Suprapubic skin (tissue), 4 donors: ENCODE measurements around the gene PI4KB. TPM values are rescaled to one million over a fixed set of nuclear protein-coding genes. Genes with fewer than 3 reads are reported as not detected.

Experiments
- DNase-seq, 2 donors: peaks; one replicate each; pipeline ENCODE4 v3.0.0-alpha.2; 2019; ENCODE audit warnings: low spot score in 2 of 2
- H3K27ac ChIP-seq: fragments of 200-600 bp; sonication (generic); one replicate; pipeline ENCODE4 v1.5.1; 2019
- H3K27me3 ChIP-seq: fragments of 200-600 bp; sonication (generic); one replicate; pipeline ENCODE4 v1.5.1; 2019
- H3K36me3 ChIP-seq: fragments of 200-600 bp; sonication (generic); one replicate; pipeline ENCODE4 v1.5.1; 2019
- H3K4me1 ChIP-seq: fragments of 200-600 bp; sonication (generic); one replicate; pipeline ENCODE4 v1.5.1; 2019
- H3K4me3 ChIP-seq: fragments of 200-600 bp; sonication (generic); one replicate; pipeline ENCODE4 v1.5.1; 2019; ENCODE audit warnings: mild to moderate bottlenecking
- H3K9me3 ChIP-seq: fragments of 200-600 bp; sonication (generic); one replicate; pipeline ENCODE4 v1.5.1; 2019
- CTCF ChIP-seq, 2 donors: fragments of 200-600 bp in 1 of 2; fragments of 450-650 bp in 1 of 2; sonication (generic) in 1 of 2; IDR thresholded peaks; one replicate each; pipeline ENCODE4 v1.5.1; 2016 to 2019; ENCODE audit warnings: antibody characterized with exemption in 2 of 2, mild to moderate bottlenecking in 1 of 2, moderate library complexity in 1 of 2
- EP300 ChIP-seq: sonication (generic); formaldehyde crosslinking; IDR thresholded peaks from one replicate; pipeline ENCODE4 v1.6.1; 2017; ENCODE audit warnings: antibody characterized with exemption
- POLR2A ChIP-seq, 2 donors: fragments of 450-650 bp; IDR thresholded peaks; one replicate each; pipeline ENCODE4 v1.6.1; 2017; ENCODE audit warnings: antibody characterized with exemption in 2 of 2, mild to moderate bottlenecking in 2 of 2, moderate library complexity in 2 of 2
- POLR2AphosphoS5 ChIP-seq, 3 donors: sonication (generic); formaldehyde crosslinking; IDR thresholded peaks; one replicate each; pipeline ENCODE4 v1.6.1; 2017; ENCODE audit warnings: antibody characterized with exemption in 3 of 3
- WGBS: methylation state at CpG from one replicate; pipeline ENCODE4 v1.1.5; 2018; 5-methylcytosine and 5-hydroxymethylcytosine counted together
- total RNA-seq, 4 donors: library from RNA; depleted of rRNA; stranded (reverse); fragments of >200 nt; gene quantifications; one replicate each; pipeline ENCODE4 v1.1.0, GENCODE V29; 2016

Gene PI4KB
- total RNA-seq, 4 donors from 2014 or later: 50.0 to 102 (median 60.3) TPM

DNA sequence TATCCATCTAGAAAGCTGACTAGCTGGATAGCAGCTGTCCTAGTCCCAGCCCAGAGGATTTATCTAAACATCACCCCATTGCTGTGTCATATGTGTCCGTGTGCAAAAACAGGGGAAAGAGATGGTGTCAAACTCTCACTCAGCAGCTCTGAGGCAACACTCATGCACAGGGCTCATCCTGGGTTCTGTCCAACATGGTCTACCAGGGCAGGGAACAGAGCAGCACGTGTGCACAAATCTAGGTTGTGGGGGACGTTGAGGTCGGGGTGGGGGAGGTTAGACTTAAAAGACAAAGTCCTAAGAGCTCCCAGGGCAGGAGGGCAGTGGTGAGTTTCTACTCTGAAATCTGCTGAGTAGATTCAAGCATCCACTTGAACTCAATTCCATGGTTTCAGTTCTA is 16.2 kb downstream of the PI4KB start:
- no peak for DNase-seq
- no peak for TF ChIP-seq POLR2A (IDR thresholded peaks at IDR 0.05)
- no peak for TF ChIP-seq EP300
- TF ChIP-seq POLR2AphosphoS5 (IDR thresholded peaks at IDR 0.05): no peak
- no peak for TF ChIP-seq CTCF (IDR thresholded peaks at IDR 0.05)
- Histone ChIP-seq H3K9me3 (no peaks in the 10 kb centered on the region), H3K4me3 (no peak overlapping the region), H3K27ac (peak overlapping the region; percentile 83), H3K4me1 (peaks cover 50% of the 10 kb centered on the region), H3K27me3 (no peaks in the 10 kb centered on the region), H3K36me3 (peaks cover 65% of the 10 kb centered on the region)
- 70% methylated on average over 4 of the region's 4 CpGs for whole genome bisulfite sequencing

DNA sequence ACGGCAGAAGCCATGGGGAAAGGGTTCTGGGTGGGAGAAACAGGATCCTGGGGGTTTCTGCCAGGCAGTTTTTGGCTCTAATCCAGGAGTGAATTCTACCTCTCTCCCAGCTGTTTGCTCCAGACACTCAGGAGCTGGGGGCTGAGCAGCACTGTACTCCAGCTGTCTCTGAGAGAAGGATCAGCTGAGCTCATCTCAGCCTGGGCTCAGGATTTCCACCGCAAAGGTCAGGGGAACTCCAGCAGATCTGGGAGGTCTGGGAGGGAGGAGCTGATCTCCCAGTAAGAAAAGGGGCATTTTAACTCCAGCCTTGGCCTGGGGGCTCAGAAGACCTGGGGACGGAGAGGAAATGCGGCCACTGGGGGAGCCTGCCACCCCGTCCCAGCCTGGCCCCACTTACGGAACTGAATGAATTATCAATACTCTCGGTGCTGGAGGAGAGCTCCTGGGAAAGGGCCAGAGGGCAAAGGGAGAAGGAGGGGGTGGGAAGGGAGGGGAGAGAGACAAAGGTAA is 17.3 kb downstream of the PI4KB start:
- H3K36me3 ChIP-seq: peaks cover 65% of the 10 kb centered on the region

GRCh38 chr1:151294742-151295462 is 32.3 kb downstream of the PI4KB start:
- Histone ChIP-seq H3K4me3 (no peak overlapping the region), H3K36me3 (peaks cover 100% of the 10 kb centered on the region), H3K27me3 (no peaks in the 10 kb centered on the region), H3K9me3 (no peaks in the 10 kb centered on the region), H3K4me1 (no peaks in the 10 kb centered on the region), H3K27ac (no peak overlapping the region)
- TF ChIP-seq POLR2A (IDR thresholded peaks at IDR 0.05): no peak
- no peak for TF ChIP-seq POLR2AphosphoS5 (IDR thresholded peaks at IDR 0.05)
- 89% methylated on average over 2 of the region's 2 CpGs for WGBS
- no peak for DNase-seq

More for the DNA sequence above, 17.3 kb downstream of the PI4KB start:
- Histone ChIP-seq H3K4me1 (peaks cover 50% of the 10 kb centered on the region), H3K27ac (peak overlapping the region; percentile 13), H3K9me3 (no peaks in the 10 kb centered on the region), H3K4me3 (no peak overlapping the region), H3K27me3 (no peaks in the 10 kb centered on the region)
- DNase-seq: no peak
- WGBS: 70% methylated on average over 7 of the region's 7 CpGs
- no peak for TF ChIP-seq CTCF (IDR thresholded peaks at IDR 0.05)
- no peak for TF ChIP-seq POLR2AphosphoS5 (IDR thresholded peaks at IDR 0.05)
- TF ChIP-seq EP300: no peak
- TF ChIP-seq POLR2A (IDR thresholded peaks at IDR 0.05): no peak

DNA sequence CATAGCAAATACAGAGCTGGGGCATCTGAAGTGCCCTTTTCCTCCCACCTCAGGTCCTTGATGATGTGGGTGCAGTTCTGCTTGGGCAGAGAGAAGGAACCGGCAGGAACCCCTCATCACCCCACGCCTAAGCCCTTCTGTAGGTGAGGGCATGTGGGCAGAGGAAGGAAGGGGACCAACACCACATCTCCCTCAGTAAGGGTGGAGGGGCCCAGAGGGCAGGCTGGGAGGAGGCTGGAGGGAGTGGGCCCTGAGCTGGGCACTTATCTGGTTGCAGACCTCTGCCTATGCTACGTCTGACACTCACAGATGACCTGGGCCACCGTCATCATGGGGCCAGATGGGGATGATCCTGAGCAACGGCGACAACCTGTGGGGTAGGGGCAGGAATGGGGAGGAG is 34.1 kb downstream of the PI4KB start:
- H3K36me3 ChIP-seq: peaks cover 100% of the 10 kb centered on the region

GRCh38 chr1:151292207-151293030 is 34.8 kb downstream of the PI4KB start:
- no peak overlapping the region for H3K27ac ChIP-seq

More for the DNA sequence above, 34.1 kb downstream of the PI4KB start:
- WGBS: 75% methylated on average over 5 of the region's 6 CpGs
- DNase-seq: no peak
- no peak overlapping the region for H3K4me3 ChIP-seq
- H3K27ac ChIP-seq: no peak overlapping the region
- H3K27me3 ChIP-seq: no peaks in the 10 kb centered on the region
- H3K9me3 ChIP-seq: no peaks in the 10 kb centered on the region
- no peaks in the 10 kb centered on the region for H3K4me1 ChIP-seq
- TF ChIP-seq CTCF (IDR thresholded peaks at IDR 0.05) (no peak), EP300 (no peak), POLR2AphosphoS5 (IDR thresholded peaks at IDR 0.05) (no peak), POLR2A (IDR thresholded peaks at IDR 0.05) (no peak)

More at GRCh38 chr1:151292207-151293030, 34.8 kb downstream of the PI4KB start:
- no peaks in the 10 kb centered on the region for H3K9me3 ChIP-seq
- 74% methylated on average over 9 of the region's 13 CpGs for WGBS
- DNase-seq: no peak
- H3K36me3 ChIP-seq: peaks cover 100% of the 10 kb centered on the region
- no peak overlapping the region for H3K4me3 ChIP-seq
- H3K4me1 ChIP-seq: no peaks in the 10 kb centered on the region
- no peaks in the 10 kb centered on the region for H3K27me3 ChIP-seq
- TF ChIP-seq CTCF (IDR thresholded peaks at IDR 0.05) (no peak), POLR2AphosphoS5 (IDR thresholded peaks at IDR 0.05) (no peak), POLR2A (IDR thresholded peaks at IDR 0.05) (no peak), EP300 (no peak)
